ENCODE results near the gene ARHGAP31.

- TF ChIP-seq EZH2 (IDR thresholded peaks at IDR 0.05; ENCODE audit: insufficient read depth, poor library complexity, severe bottlenecking), result no peak
- TF ChIP-seq EZH2phosphoT487 (IDR thresholded peaks at IDR 0.05; ENCODE audit: insufficient read depth, low read depth), result no peak
Observed at GRCh38 chr3:119418641-119419040, 124.5 kb downstream of the ARHGAP31 start.

All from GM23248 (cell line).